NB4 (cell line): Measurements from ENCODE around the gene KRTAP12-4.

Experiments used
- CTCF ChIP-seq: IDR thresholded peaks from one replicate; pipeline ENCODE4 v1.5.1; 2012; ENCODE audit warnings: low read depth, low read length
- POLR2A ChIP-seq: IDR thresholded peaks from 2 replicates; pipeline ENCODE4 v1.6.1; 2011; ENCODE audit warnings: mild to moderate bottlenecking; ENCODE audit not compliant: insufficient read length; ENCODE audit errors: extremely low read depth

GRCh38 chr21:44686843-44687561, 32.5 kb upstream of the KRTAP12-4 start:
- TF ChIP-seq CTCF (no peak), POLR2A (no peak)
